Measurements from ENCODE around the gene TMX2. TPM values are rescaled to one million over a fixed set of nuclear protein-coding genes. Genes with fewer than 3 reads are reported as not detected.
A peak's percentile ranks its signal among the peaks of the same experiment; 100 is the strongest.

TMX2 gene
- total RNA-seq, 1 experiment from 2014 or later: 138 TPM

- DNase-seq: no peak
Observed at GRCh38 chr11:57746920-57747319, 34.5 kb downstream of the TMX2 start.

GRCh38 chr11:57751176-57751575 is 38.8 kb downstream of the TMX2 start:
- H2AFZ ChIP-seq: no peak overlapping the region
- DNase-seq: no peak
- CTCF ChIA-PET: interaction anchor here (0.6 to 1.7 kb wide), 7 partner anchors 9 to 49 kb away, joined by 3 to 17 read pairs (median 3); partner anchors contain the start of genes CTNND1 and SELENOH

More at GRCh38 chr11:57746920-57747319, 34.5 kb downstream of the TMX2 start:
- Histone ChIP-seq H3K9me2 (ENCODE audit: insufficient read depth) (no peaks in the 10 kb centered on the region), H3K36me3 (ENCODE audit: low read depth) (peaks cover 22% of the 10 kb centered on the region), H4K20me1 (ENCODE audit: insufficient read depth) (no peaks in the 10 kb centered on the region), H3K4me1 (replicated peaks; ENCODE audit: insufficient read depth) (peaks cover 8% of the 10 kb centered on the region), H3K4me2 (no peak overlapping the region), H3K4me3 (no peak overlapping the region), H3K9me3 (ENCODE audit: insufficient read depth, low read depth) (no peaks in the 10 kb centered on the region), H3K27me3 (ENCODE audit: insufficient read depth, low read depth) (no peaks in the 10 kb centered on the region), H3F3A (ENCODE audit: insufficient read depth, low read depth) (peaks cover 36% of the 10 kb centered on the region), H3K79me2 (ENCODE audit: low read depth) (peaks cover 26% of the 10 kb centered on the region), H2AFZ (no peak overlapping the region), H3K27ac (no peak overlapping the region)
- BruUV-seq (replicated peaks): no TSS peak
- ChIA-PET CTCF (interaction anchor here (0.5 to 1.0 kb wide), 2 partner anchors 29 to 54 kb away, joined by 3 read pairs; no protein-coding TSS in a partner anchor), POLR2A (ENCODE audit: unreplicated experiment) (interaction anchor here (0.6 to 0.7 kb wide), 3 partner anchors 102 to 539 kb away, joined by 3 to 7 read pairs (median 4); no protein-coding TSS in a partner anchor)
- TF ChIP-seq EZH2 (IDR thresholded peaks at IDR 0.05; ENCODE audit: low read depth) (no peak), CTCF (conservative IDR thresholded peaks at IDR 0.05) (no peak)
- intact Hi-C loops (cut with micrococcal nuclease; ENCODE audit: unreplicated experiment): no loop called here

GRCh38 chr11:57751676-57752253 is 39.4 kb downstream of the TMX2 start, which contains the start of gene BTBD18:
BTBD18 (minus strand) TSS chr11:57751819; CDS start chr11:57751188, 631 bp downstream.
- Histone ChIP-seq H3K27me3 (ENCODE audit: insufficient read depth, low read depth) (no peaks in the 10 kb centered on the region), H3K4me2 (no peak within 1 kb of the TSS), H3K79me2 (ENCODE audit: low read depth) (no peaks in the 10 kb centered on the region), H3K9me3 (ENCODE audit: insufficient read depth, low read depth) (no peaks in the 10 kb centered on the region), H2AFZ (no peak within 1 kb of the TSS), H3K9me2 (ENCODE audit: insufficient read depth) (no peaks in the 10 kb centered on the region), H3K4me3 (no peak within 1 kb of the TSS), H3F3A (ENCODE audit: insufficient read depth, low read depth) (peaks cover 26% of the 10 kb centered on the region), H3K4me1 (replicated peaks; ENCODE audit: insufficient read depth) (no peaks in the 10 kb centered on the region; the same call in 1 of the 2 replicates), H4K20me1 (ENCODE audit: insufficient read depth) (no peaks in the 10 kb centered on the region), H3K36me3 (ENCODE audit: low read depth) (no peaks in the 10 kb centered on the region), H3K27ac (no peak within 1 kb of the TSS)
- peak; percentile 18 to 50 for DNase-seq
- intact Hi-C loops (cut with micrococcal nuclease; ENCODE audit: unreplicated experiment): no loop called here
- TF ChIP-seq CTCF (conservative IDR thresholded peaks at IDR 0.05) (peak; percentile 63), EZH2 (IDR thresholded peaks at IDR 0.05; ENCODE audit: low read depth) (no peak)
- no TSS peak for BruUV-seq (replicated peaks)
- ChIA-PET POLR2A (ENCODE audit: unreplicated experiment) (interaction anchor here (0.5 to 0.6 kb wide), 4 partner anchors 16 to 825 kb away, joined by 3 to 11 read pairs (median 8); partner anchors contain the start of gene SSRP1), CTCF (interaction anchor here (0.6 to 1.7 kb wide), 7 partner anchors 10 to 49 kb away, joined by 3 to 17 read pairs (median 3); partner anchors contain the start of genes CTNND1 and SELENOH)

More at GRCh38 chr11:57751176-57751575, 38.8 kb downstream of the TMX2 start:
- no peaks in the 10 kb centered on the region for H3K9me3 ChIP-seq (ENCODE audit: insufficient read depth, low read depth)
- no peak overlapping the region for H3K4me2 ChIP-seq
- no peaks in the 10 kb centered on the region for H3K36me3 ChIP-seq (ENCODE audit: low read depth)
- POLR2A ChIA-PET (ENCODE audit: unreplicated experiment): interaction anchor here (0.5 to 0.6 kb wide), 3 partner anchors 17 to 415 kb away, joined by 3 to 11 read pairs (median 10); partner anchors contain the start of gene SSRP1
- intact Hi-C loops (cut with micrococcal nuclease; ENCODE audit: unreplicated experiment): no loop called here
- TF ChIP-seq EZH2 (IDR thresholded peaks at IDR 0.05; ENCODE audit: low read depth) (no peak), CTCF (conservative IDR thresholded peaks at IDR 0.05) (no peak)
- H3K9me2 ChIP-seq (ENCODE audit: insufficient read depth): no peaks in the 10 kb centered on the region
- H3K4me3 ChIP-seq: no peak overlapping the region
- no peak overlapping the region for H3K27ac ChIP-seq
- H4K20me1 ChIP-seq (ENCODE audit: insufficient read depth): no peaks in the 10 kb centered on the region
- H3K79me2 ChIP-seq (ENCODE audit: low read depth): no peaks in the 10 kb centered on the region
- H3K27me3 ChIP-seq (ENCODE audit: insufficient read depth, low read depth): no peaks in the 10 kb centered on the region
- peaks cover 26% of the 10 kb centered on the region for H3F3A ChIP-seq (ENCODE audit: insufficient read depth, low read depth)
- BruUV-seq (replicated peaks): no TSS peak
- H3K4me1 ChIP-seq (replicated peaks; ENCODE audit: insufficient read depth): no peaks in the 10 kb centered on the region; the same call in 1 of the 2 replicates

All from PC-9 (cell line).